ENCODE data around the gene TMEM45A. TPM values are rescaled to one million over a fixed set of nuclear protein-coding genes. Genes with fewer than 3 reads are reported as not detected.
"Not testable (repeated sequence)": the region's sequence is repeated elsewhere in the genome, so short reads cannot be mapped to it uniquely, and the experiment has no call there.

The TMEM45A gene
- total RNA-seq, 2 experiments from 2014 or later: 1.9 to 2.6 TPM

- ChIA-PET POLR2A (no interaction called here), CTCF (no interaction called here)
Observed at GRCh38 chr3:100480081-100480480, 12.3 kb upstream of the TMEM45A start.

GRCh38 chr3:100482176-100482575 lies 10.2 kb upstream of the TMEM45A start:
- ChIA-PET CTCF (no interaction called here), POLR2A (no interaction called here)

- POLR2A ChIA-PET: no interaction called here
- CTCF ChIA-PET: no interaction called here
Observed at GRCh38 chr3:100483529-100483928, 8.9 kb upstream of the TMEM45A start.

- ChIA-PET POLR2A (no interaction called here), CTCF (interaction anchor here (0.7 to 0.9 kb wide), 2 partner anchors 9 to 24 kb away, joined by 3 read pairs; no protein-coding TSS in a partner anchor)
Observed at GRCh38 chr3:100486808-100487207, 5.6 kb upstream of the TMEM45A start.

GRCh38 chr3:100489118-100489517 lies 3.3 kb upstream of the TMEM45A start:
- ChIA-PET POLR2A (no interaction called here), CTCF (no interaction called here)

GRCh38 chr3:100496711-100497261 lies 4.4 kb downstream of the TMEM45A start:
- CTCF ChIA-PET: no interaction called here

GRCh38 chr3:100499651-100500050 lies 7.2 kb downstream of the TMEM45A start:
- POLR2A ChIA-PET: no interaction called here
- CTCF ChIA-PET: no interaction called here

More at GRCh38 chr3:100496711-100497261, 4.4 kb downstream of the TMEM45A start:
- POLR2A ChIA-PET: no interaction called here

GRCh38 chr3:100500320-100500880 lies 8.0 kb downstream of the TMEM45A start:
- POLR2A ChIA-PET: no interaction called here
- CTCF ChIA-PET: no interaction called here

- ChIA-PET CTCF (no interaction called here), POLR2A (no interaction called here)
Observed at GRCh38 chr3:100503448-100503847, 11.0 kb downstream of the TMEM45A start.

GRCh38 chr3:100506355-100506754 lies 13.9 kb downstream of the TMEM45A start:
- POLR2A ChIA-PET: no interaction called here
- CTCF ChIA-PET: no interaction called here

- CTCF ChIA-PET, POLR2A ChIA-PET: not testable (repeated sequence)
Observed at GRCh38 chr3:100509818-100510217, 17.4 kb downstream of the TMEM45A start.

- POLR2A ChIA-PET: no interaction called here
- CTCF ChIA-PET: no interaction called here
Observed at GRCh38 chr3:100516232-100516631, 23.8 kb downstream of the TMEM45A start.

- ChIA-PET POLR2A (no interaction called here), CTCF (no interaction called here)
Observed at GRCh38 chr3:100516838-100517237, 24.4 kb downstream of the TMEM45A start.

- ChIA-PET CTCF (no interaction called here), POLR2A (no interaction called here)
Observed at GRCh38 chr3:100517276-100517675, 24.9 kb downstream of the TMEM45A start.

- ChIA-PET CTCF (no interaction called here), POLR2A (no interaction called here)
Observed at GRCh38 chr3:100518244-100518643, 25.8 kb downstream of the TMEM45A start.

- ChIA-PET POLR2A (no interaction called here), CTCF (no interaction called here)
Observed at GRCh38 chr3:100518983-100519382, 26.6 kb downstream of the TMEM45A start.

- CTCF ChIA-PET: interaction anchor here (0.6 kb wide), 1 partner anchor 551 kb away, joined by 3 read pairs; no protein-coding TSS in a partner anchor
- POLR2A ChIA-PET: no interaction called here
Observed at GRCh38 chr3:100521439-100521845, 29.0 kb downstream of the TMEM45A start.

- ChIA-PET CTCF (interaction anchor here (0.6 kb wide), 1 partner anchor 551 kb away, joined by 3 read pairs; no protein-coding TSS in a partner anchor), POLR2A (no interaction called here)
Observed at GRCh38 chr3:100522125-100522524, 29.7 kb downstream of the TMEM45A start.

GRCh38 chr3:100523050-100523760 lies 30.8 kb downstream of the TMEM45A start:
- ChIA-PET POLR2A (no interaction called here), CTCF (no interaction called here)

GRCh38 chr3:100525753-100526612 lies 33.6 kb downstream of the TMEM45A start:
- POLR2A ChIA-PET: no interaction called here
- CTCF ChIA-PET: no interaction called here

Measured in activated CD8-positive, alpha-beta memory T cell treated with anti-CD3 and anti-CD28 coated beads for 36 hours (primary cell).